SK-N-SH treated with all-trans-retinoic acid at 6 μM for 48 hours (cell line): ENCODE results near the gene APOB.

Experiments used
- CREB5 ChIP-seq: fragments of 250-450 bp; sonication (Bioruptor Pico); IDR thresholded peaks from 2 replicates; pipeline ENCODE4 v1.5.1; 2020; ENCODE audit warnings: low read depth, mild to moderate bottlenecking, moderate library complexity
- CSDC2 ChIP-seq: fragments of 250-450 bp; sonication (Bioruptor Pico); IDR thresholded peaks from 2 replicates; pipeline ENCODE4 v1.5.0; 2020; ENCODE audit warnings: mild to moderate bottlenecking, moderate library complexity
- ESRRG ChIP-seq: fragments of 250-450 bp; sonication (Bioruptor Pico); IDR thresholded peaks from 2 replicates; pipeline ENCODE4 v1.6.1; 2021; ENCODE audit warnings: mild to moderate bottlenecking
- GLIS3 ChIP-seq: fragments of 250-450 bp; sonication (Bioruptor Pico); IDR thresholded peaks from 2 replicates; pipeline ENCODE4 v1.5.0; 2020; ENCODE audit warnings: mild to moderate bottlenecking, moderate library complexity
- OSR1 ChIP-seq: fragments of 250-450 bp; sonication (Bioruptor Pico); IDR thresholded peaks from 2 replicates; pipeline ENCODE4 v1.8.0; 2022; ENCODE audit warnings: moderate library complexity, mild to moderate bottlenecking, inconsistent platforms
- PATZ1 ChIP-seq: fragments of 250-450 bp; sonication (Bioruptor Pico); IDR thresholded peaks from 2 replicates; pipeline ENCODE4 v1.8.0; 2020; ENCODE audit warnings: mild to moderate bottlenecking, moderate library complexity, borderline replicate concordance
- RARB ChIP-seq: fragments of 250-450 bp; sonication (Bioruptor Pico); IDR thresholded peaks from 2 replicates; pipeline ENCODE4 v1.8.0; 2021; ENCODE audit warnings: mild to moderate bottlenecking, moderate library complexity
- TCF4 ChIP-seq: fragments of 250-450 bp; sonication (Bioruptor Pico); IDR thresholded peaks from 2 replicates; pipeline ENCODE4 v1.8.0; 2021; ENCODE audit warnings: mild to moderate bottlenecking, moderate library complexity, borderline replicate concordance
- TSHZ2 ChIP-seq: fragments of 250-450 bp; sonication (Bioruptor Pico); IDR thresholded peaks from 2 replicates; pipeline ENCODE4 v1.5.0; 2020; ENCODE audit warnings: mild to moderate bottlenecking, moderate library complexity
- ZC3H10 ChIP-seq: fragments of 250-450 bp; sonication (Bioruptor Pico); IDR thresholded peaks from 2 replicates; pipeline ENCODE4 v1.5.1; 2021; ENCODE audit warnings: mild to moderate bottlenecking, moderate library complexity
- ZFP3 ChIP-seq: fragments of 250-450 bp; sonication (Bioruptor Pico); IDR thresholded peaks from 2 replicates; pipeline ENCODE4 v1.5.0; 2020; ENCODE audit warnings: mild to moderate bottlenecking, moderate library complexity
- ZFP30 ChIP-seq: fragments of 450-650 bp; formaldehyde crosslinking; IDR thresholded peaks from 2 replicates; pipeline ENCODE4 v1.5.0; 2022; ENCODE audit warnings: mild to moderate bottlenecking, moderate library complexity
- ZNF565 ChIP-seq: fragments of 450-650 bp; formaldehyde crosslinking; conservative IDR thresholded peaks from 2 replicates; pipeline ENCODE4 v1.5.0; 2020; ENCODE audit warnings: low read depth, mild to moderate bottlenecking, moderate library complexity

- TF ChIP-seq OSR1 (CRISPR knock-in tag) = no peak
- TF ChIP-seq PATZ1 = no peak
- no peak for TF ChIP-seq CREB5 (CRISPR knock-in tag)
- no peak for TF ChIP-seq ZC3H10
- no peak for TF ChIP-seq ZFP3 (CRISPR knock-in tag)
- no peak for TF ChIP-seq GLIS3 (CRISPR knock-in tag)
- no peak for TF ChIP-seq TSHZ2 (CRISPR knock-in tag)
- TF ChIP-seq ZNF565 (CRISPR knock-in tag) = no peak
- no peak for TF ChIP-seq ESRRG (CRISPR knock-in tag)
- TF ChIP-seq TCF4 (CRISPR knock-in tag) = no peak
- no peak for TF ChIP-seq CSDC2 (CRISPR knock-in tag)
- no peak for TF ChIP-seq ZFP30
- TF ChIP-seq RARB (CRISPR knock-in tag) = no peak
Observed at GRCh38 chr2:21022792-21023367, 21.0 kb downstream of the APOB start.
